ENCODE data around the gene MKI67. TPM values are rescaled to one million over a fixed set of nuclear protein-coding genes. Genes with fewer than 3 reads are reported as not detected.

Gene MKI67
- polyA plus RNA-seq, 2 of the 4 experiments (the other 2 are of a cell fraction): 33.8 to 51.7 TPM

DNA sequence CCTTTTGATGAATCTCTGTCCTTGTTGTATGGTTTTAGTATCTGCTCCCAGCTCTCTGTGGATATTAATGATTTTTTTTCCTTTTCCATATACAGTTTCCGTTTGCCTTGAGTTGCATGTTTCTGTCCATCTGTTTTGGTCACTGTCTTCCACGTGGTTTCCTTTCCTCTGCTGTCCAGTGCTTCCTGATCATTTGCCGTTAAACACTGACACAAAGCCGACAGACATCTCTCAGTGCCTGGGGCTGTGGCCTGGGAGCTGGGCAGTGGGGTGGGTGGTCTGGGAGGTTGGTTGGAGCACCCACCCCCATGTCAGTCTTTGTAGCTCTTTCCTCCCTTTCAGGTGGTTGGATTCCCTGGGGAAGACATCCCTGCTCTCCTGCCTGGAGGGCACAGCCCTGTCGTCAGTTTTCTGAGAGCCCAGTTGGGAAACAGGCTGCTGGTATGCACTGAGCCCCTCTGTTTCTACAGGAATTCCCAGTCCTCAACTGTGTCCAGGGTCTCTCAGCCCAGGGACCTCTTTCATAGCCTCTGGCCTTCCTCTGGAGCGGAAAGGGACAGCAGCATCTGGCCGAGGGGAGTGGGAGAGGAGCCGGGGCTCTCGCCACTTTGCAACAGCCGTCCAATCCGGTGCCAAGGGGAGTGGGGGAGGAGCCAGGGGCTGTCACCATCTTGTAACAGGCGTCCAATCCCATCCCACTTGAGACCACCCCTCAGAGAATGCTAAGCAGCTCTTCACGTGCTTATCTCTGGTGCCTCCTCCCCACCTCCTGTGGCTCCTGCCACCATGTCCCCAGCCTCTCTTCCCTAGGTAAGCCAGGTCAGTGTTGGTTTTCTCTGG lies 26.7 kb upstream of the MKI67 start (continued):
- no peak for TF ChIP-seq NR3C1 (IDR thresholded peaks at IDR 0.05)
- no peak for TF ChIP-seq FOXS1 (CRISPR knock-in tag; IDR thresholded peaks at IDR 0.05)
- TF ChIP-seq KDM1A (IDR thresholded peaks at IDR 0.05; ENCODE audit: low read depth): no peak

DNA sequence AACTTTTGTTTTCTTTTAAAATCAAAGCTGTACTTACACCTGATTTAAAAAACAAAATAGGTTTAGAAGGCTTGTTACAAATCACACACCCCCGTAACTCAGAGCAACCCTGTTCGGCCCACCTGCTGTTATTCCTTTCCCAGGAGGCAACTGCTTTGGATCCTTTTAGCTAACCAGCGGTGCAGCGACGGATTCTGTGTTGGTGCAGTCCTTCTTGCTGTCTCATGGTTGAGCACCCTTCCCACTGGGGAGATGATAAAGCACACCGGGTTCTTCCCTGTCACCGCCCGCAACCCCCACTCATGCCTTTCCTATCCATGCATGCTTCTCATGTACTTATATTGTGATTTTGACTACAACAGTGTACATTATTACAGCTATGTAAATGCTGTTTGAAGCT lies 24.8 kb upstream of the MKI67 start:
- no peak for FAIRE-seq
- TF ChIP-seq, protein P1, sequence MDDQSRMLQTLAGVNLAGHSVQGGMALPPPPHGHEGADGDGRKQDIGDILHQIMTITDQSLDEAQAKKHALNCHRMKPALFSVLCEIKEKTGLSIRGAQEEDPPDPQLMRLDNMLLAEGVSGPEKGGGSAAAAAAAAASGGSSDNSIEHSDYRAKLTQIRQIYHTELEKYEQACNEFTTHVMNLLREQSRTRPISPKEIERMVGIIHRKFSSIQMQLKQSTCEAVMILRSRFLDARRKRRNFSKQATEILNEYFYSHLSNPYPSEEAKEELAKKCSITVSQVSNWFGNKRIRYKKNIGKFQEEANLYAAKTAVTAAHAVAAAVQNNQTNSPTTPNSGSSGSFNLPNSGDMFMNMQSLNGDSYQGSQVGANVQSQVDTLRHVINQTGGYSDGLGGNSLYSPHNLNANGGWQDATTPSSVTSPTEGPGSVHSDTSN (IDR thresholded peaks at IDR 0.05): no peak
- TF ChIP-seq JUN (IDR thresholded peaks at IDR 0.05): no peak
- TF ChIP-seq HEYL (CRISPR knock-in tag; IDR thresholded peaks at IDR 0.05): no peak
- TF ChIP-seq, protein P2, sequence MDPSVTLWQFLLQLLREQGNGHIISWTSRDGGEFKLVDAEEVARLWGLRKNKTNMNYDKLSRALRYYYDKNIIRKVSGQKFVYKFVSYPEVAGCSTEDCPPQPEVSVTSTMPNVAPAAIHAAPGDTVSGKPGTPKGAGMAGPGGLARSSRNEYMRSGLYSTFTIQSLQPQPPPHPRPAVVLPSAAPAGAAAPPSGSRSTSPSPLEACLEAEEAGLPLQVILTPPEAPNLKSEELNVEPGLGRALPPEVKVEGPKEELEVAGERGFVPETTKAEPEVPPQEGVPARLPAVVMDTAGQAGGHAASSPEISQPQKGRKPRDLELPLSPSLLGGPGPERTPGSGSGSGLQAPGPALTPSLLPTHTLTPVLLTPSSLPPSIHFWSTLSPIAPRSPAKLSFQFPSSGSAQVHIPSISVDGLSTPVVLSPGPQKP (IDR thresholded peaks at IDR 0.05; ENCODE audit: low read depth, low read length): no peak
- ChIA-PET POLR2A (no interaction called here), CTCF (interaction anchor here (0.6 to 2.9 kb wide), 31 partner anchors 9 to 1920 kb away, joined by 3 to 33 read pairs (median 5); partner anchors contain the start of gene PTPRE)
- Histone ChIP-seq H3K4me3 (no peak overlapping the region), H3K4me1 (peaks cover 3% of the 10 kb centered on the region; the same call in 1 of the 3 replicates), H3K27ac (no peak overlapping the region), H3K4me2 (no peak overlapping the region; the same call in 2 of the 3 replicates), H3K9me3 (no peaks in the 10 kb centered on the region)
- DNase-seq (ENCODE audit: low read depth in 1 of 2, low spot score in 1 of 2): no peak
- no peak for ATAC-seq
- WGBS (ENCODE audit: missing lambda C conversion rate): 93% methylated on average over 8 of the region's 8 CpGs

DNA sequence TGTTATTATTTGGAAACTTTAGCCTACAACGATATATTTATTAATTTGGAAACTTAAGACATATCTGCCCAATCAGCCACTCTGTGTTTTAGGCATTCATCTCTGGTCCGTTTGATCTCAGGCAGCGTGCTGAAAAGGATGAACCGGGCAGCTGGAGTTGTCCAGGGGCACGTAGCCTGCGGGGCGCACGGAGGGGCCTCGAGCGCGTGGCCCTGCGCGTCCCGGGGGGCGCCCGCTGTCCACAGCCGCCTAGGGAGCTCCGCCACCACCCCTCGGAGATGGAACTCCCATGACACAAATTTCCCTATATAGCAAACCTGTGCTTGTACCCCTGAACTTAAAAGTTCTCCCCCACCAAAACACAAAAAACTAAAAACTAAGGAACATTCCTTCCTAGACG lies 24.3 kb upstream of the MKI67 start:
- CTCF ChIA-PET: interaction anchor here (0.6 to 2.9 kb wide), 30 partner anchors 9 to 435 kb away, joined by 3 to 33 read pairs (median 5); no protein-coding TSS in a partner anchor
- H3K27ac ChIP-seq: peak overlapping the region; percentile 71 to 90

More for the DNA sequence above, 24.3 kb upstream of the MKI67 start:
- H3K9me3 ChIP-seq: no peaks in the 10 kb centered on the region
- 0 out of 3 replicates have a peak, but pooled peaks cover 3% of the 10 kb centered on the region for H3K4me1 ChIP-seq
- ATAC-seq (peak in 1 of 2 experiments; percentile 13; a peak in 3 of 6 replicates), DNase-seq (ENCODE audit: low read depth in 1 of 2, low spot score in 1 of 2) (no peak), FAIRE-seq (no peak)
- POLR2A ChIA-PET: no interaction called here
- peak overlapping the region; percentile 71 for H3K4me2 ChIP-seq
- TF ChIP-seq BHLHE40 (IDR thresholded peaks at IDR 0.05; ENCODE audit: low read depth, low read length) (no peak), KDM1A (IDR thresholded peaks at IDR 0.05; ENCODE audit: low read depth) (no peak), CEBPB (IDR thresholded peaks at IDR 0.05) (no peak), EP300 (IDR thresholded peaks at IDR 0.05) (no peak), JUN (IDR thresholded peaks at IDR 0.05) (no peak), CHD4 (IDR thresholded peaks at IDR 0.05; ENCODE audit: borderline replicate concordance) (no peak), KDM5A (IDR thresholded peaks at IDR 0.05) (no peak), NPAS2 (CRISPR knock-in tag; IDR thresholded peaks at IDR 0.05; ENCODE audit: borderline replicate concordance) (no peak)
- TF ChIP-seq, protein P1 (IDR thresholded peaks at IDR 0.05): no peak
- TF ChIP-seq, protein P3, sequence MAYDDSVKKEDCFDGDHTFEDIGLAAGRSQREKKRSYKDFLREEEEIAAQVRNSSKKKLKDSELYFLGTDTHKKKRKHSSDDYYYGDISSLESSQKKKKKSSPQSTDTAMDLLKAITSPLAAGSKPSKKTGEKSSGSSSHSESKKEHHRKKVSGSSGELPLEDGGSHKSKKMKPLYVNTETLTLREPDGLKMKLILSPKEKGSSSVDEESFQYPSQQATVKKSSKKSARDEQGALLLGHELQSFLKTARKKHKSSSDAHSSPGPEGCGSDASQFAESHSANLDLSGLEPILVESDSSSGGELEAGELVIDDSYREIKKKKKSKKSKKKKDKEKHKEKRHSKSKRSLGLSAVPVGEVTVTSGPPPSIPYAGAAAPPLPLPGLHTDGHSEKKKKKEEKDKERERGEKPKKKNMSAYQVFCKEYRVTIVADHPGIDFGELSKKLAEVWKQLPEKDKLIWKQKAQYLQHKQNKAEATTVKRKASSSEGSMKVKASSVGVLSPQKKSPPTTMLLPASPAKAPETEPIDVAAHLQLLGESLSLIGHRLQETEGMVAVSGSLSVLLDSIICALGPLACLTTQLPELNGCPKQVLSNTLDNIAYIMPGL (CRISPR knock-in tag; IDR thresholded peaks at IDR 0.05; ENCODE audit: borderline replicate concordance): no peak
- TF ChIP-seq, protein P4, sequence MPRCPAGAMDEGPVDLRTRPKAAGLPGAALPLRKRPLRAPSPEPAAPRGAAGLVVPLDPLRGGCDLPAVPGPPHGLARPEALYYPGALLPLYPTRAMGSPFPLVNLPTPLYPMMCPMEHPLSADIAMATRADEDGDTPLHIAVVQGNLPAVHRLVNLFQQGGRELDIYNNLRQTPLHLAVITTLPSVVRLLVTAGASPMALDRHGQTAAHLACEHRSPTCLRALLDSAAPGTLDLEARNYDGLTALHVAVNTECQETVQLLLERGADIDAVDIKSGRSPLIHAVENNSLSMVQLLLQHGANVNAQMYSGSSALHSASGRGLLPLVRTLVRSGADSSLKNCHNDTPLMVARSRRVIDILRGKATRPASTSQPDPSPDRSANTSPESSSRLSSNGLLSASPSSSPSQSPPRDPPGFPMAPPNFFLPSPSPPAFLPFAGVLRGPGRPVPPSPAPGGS (IDR thresholded peaks at IDR 0.05): no peak
- 90% methylated on average over 20 of the region's 20 CpGs for WGBS (ENCODE audit: missing lambda C conversion rate)
- H3K4me3 ChIP-seq: peak overlapping the region; percentile 52
